ENCODE data around the gene FOSL1. TPM values are rescaled to one million over a fixed set of nuclear protein-coding genes. Genes with fewer than 3 reads are reported as not detected.

FOSL1 gene
- total and polyA plus RNA-seq, 2 of the 13 experiments (the other 11 are each of a cell fraction or from before 2014, with no cell fraction given) = 4.0 to 4.1 TPM

DNA sequence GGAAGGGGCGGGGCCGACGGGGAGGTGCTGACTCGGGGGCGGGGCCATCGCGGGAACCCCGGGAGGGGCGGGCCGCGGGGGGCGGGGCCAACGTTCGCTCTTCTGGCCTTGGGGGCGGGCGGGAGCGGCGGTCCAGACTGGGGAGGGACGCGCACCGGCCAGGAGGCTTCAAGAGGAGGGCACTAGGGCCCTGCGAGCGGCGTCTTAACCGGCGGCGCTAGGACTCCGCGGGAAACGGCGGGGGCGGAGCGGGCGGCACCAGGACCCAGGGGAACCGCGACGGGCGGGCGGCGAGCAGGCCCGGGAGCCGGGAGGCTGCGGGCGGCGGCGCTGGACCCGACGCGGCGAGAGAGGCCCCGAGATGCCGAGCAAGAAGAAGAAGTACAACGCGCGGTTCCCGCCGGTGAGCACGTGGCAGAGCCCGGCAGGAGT is 19.0 kb upstream of the FOSL1 start, which contains the start of gene DRAP1 (continued):
- TF ChIP-seq, protein P1, sequence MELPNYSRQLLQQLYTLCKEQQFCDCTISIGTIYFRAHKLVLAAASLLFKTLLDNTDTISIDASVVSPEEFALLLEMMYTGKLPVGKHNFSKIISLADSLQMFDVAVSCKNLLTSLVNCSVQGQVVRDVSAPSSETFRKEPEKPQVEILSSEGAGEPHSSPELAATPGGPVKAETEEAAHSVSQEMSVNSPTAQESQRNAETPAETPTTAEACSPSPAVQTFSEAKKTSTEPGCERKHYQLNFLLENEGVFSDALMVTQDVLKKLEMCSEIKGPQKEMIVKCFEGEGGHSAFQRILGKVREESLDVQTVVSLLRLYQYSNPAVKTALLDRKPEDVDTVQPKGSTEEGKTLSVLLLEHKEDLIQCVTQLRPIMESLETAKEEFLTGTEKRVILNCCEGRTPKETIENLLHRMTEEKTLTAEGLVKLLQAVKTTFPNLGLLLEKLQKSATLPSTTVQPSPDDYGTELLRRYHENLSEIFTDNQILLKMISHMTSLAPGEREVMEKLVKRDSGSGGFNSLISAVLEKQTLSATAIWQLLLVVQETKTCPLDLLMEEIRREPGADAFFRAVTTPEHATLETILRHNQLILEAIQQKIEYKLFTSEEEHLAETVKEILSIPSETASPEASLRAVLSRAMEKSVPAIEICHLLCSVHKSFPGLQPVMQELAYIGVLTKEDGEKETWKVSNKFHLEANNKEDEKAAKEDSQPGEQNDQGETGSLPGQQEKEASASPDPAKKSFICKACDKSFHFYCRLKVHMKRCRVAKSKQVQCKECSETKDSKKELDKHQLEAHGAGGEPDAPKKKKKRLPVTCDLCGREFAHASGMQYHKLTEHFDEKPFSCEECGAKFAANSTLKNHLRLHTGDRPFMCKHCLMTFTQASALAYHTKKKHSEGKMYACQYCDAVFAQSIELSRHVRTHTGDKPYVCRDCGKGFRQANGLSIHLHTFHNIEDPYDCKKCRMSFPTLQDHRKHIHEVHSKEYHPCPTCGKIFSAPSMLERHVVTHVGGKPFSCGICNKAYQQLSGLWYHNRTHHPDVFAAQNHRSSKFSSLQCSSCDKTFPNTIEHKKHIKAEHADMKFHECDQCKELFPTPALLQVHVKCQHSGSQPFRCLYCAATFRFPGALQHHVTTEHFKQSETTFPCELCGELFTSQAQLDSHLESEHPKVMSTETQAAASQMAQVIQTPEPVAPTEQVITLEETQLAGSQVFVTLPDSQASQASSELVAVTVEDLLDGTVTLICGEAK (IDR thresholded peaks at IDR 0.05) = no peak
- TF ChIP-seq, protein P1 (CRISPR knock-in tag; IDR thresholded peaks at IDR 0.05) = no peak
- TF ChIP-seq, protein P2, sequence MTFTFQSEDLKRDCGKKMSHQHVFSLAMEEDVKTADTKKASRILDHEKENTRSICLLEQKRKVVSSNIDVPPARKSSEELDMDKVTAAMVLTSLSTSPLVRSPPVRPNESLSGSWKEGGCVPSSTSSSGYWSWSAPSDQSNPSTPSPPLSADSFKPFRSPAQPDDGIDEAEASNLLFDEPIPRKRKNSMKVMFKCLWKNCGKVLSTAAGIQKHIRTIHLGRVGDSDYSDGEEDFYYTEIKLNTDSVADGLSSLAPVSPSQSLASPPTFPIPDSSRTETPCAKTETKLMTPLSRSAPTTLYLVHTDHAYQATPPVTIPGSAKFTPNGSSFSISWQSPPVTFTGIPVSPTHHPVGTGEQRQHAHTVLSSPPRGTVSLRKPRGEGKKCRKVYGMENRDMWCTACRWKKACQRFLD (CRISPR knock-in tag; IDR thresholded peaks at IDR 0.05; ENCODE audit: borderline replicate concordance) = no peak
- no peak for TF ChIP-seq MEIS1 (CRISPR knock-in tag; IDR thresholded peaks at IDR 0.05; ENCODE audit: borderline replicate concordance)
- TF ChIP-seq BCL6 (CRISPR knock-in tag; IDR thresholded peaks at IDR 0.05) = peak; percentile 78
- TF ChIP-seq FOXK2 (IDR thresholded peaks at IDR 0.05) = no peak
- peak; percentile 70; the same call in 1 of the 2 replicates for TF ChIP-seq ZFP37 (CRISPR knock-in tag; IDR thresholded peaks at IDR 0.05; ENCODE audit: borderline replicate concordance)
- no peak for TF ChIP-seq REXO4 (CRISPR knock-in tag; IDR thresholded peaks at IDR 0.05; ENCODE audit: borderline replicate concordance)
- TF ChIP-seq ZBTB21 (CRISPR knock-in tag; IDR thresholded peaks at IDR 0.05) = no peak
- TF ChIP-seq RFX3 (CRISPR knock-in tag; IDR thresholded peaks at IDR 0.05) = peak; percentile 33; the same call in 1 of the 2 replicates
- TF ChIP-seq ZIK1 (CRISPR knock-in tag; IDR thresholded peaks at IDR 0.05; ENCODE audit: borderline replicate concordance, low read depth) = peak; percentile 74; the same call in 1 of the 2 replicates
- no peak for TF ChIP-seq ZNF296 (CRISPR knock-in tag; conservative IDR thresholded peaks at IDR 0.05)
- TF ChIP-seq, protein P3, sequence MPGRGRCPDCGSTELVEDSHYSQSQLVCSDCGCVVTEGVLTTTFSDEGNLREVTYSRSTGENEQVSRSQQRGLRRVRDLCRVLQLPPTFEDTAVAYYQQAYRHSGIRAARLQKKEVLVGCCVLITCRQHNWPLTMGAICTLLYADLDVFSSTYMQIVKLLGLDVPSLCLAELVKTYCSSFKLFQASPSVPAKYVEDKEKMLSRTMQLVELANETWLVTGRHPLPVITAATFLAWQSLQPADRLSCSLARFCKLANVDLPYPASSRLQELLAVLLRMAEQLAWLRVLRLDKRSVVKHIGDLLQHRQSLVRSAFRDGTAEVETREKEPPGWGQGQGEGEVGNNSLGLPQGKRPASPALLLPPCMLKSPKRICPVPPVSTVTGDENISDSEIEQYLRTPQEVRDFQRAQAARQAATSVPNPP (CRISPR knock-in tag; IDR thresholded peaks at IDR 0.05) = no peak
- peak; percentile 79 for TF ChIP-seq RAD21 (CRISPR knock-in tag; IDR thresholded peaks at IDR 0.05)
- TF ChIP-seq, protein P4, sequence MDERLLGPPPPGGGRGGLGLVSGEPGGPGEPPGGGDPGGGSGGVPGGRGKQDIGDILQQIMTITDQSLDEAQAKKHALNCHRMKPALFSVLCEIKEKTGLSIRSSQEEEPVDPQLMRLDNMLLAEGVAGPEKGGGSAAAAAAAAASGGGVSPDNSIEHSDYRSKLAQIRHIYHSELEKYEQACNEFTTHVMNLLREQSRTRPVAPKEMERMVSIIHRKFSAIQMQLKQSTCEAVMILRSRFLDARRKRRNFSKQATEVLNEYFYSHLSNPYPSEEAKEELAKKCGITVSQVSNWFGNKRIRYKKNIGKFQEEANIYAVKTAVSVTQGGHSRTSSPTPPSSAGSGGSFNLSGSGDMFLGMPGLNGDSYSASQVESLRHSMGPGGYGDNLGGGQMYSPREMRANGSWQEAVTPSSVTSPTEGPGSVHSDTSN (CRISPR knock-in tag; IDR thresholded peaks at IDR 0.05) = no peak
- TF ChIP-seq, protein P5, sequence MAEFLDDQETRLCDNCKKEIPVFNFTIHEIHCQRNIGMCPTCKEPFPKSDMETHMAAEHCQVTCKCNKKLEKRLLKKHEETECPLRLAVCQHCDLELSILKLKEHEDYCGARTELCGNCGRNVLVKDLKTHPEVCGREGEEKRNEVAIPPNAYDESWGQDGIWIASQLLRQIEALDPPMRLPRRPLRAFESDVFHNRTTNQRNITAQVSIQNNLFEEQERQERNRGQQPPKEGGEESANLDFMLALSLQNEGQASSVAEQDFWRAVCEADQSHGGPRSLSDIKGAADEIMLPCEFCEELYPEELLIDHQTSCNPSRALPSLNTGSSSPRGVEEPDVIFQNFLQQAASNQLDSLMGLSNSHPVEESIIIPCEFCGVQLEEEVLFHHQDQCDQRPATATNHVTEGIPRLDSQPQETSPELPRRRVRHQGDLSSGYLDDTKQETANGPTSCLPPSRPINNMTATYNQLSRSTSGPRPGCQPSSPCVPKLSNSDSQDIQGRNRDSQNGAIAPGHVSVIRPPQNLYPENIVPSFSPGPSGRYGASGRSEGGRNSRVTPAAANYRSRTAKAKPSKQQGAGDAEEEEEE (CRISPR knock-in tag; IDR thresholded peaks at IDR 0.05; ENCODE audit: borderline replicate concordance) = no peak
- peak; percentile 83 for TF ChIP-seq PITX1 (CRISPR knock-in tag; IDR thresholded peaks at IDR 0.05)
